Vagina (tissue), 2 donors: ENCODE measurements around the gene MT1HL1.

Source experiments
- POLR2A ChIP-seq, 2 donors: fragments of 450-650 bp; IDR thresholded peaks; one replicate each; pipeline ENCODE4 v1.6.1; 2017; ENCODE audit warnings: antibody characterized with exemption in 2 of 2, mild to moderate bottlenecking in 2 of 2, moderate library complexity in 2 of 2
- TF ChIP-seq, protein P1 (sequence below), 3 experiments: fragments of 450-650 bp in 2 of 3; fragments of 200-600 bp in 1 of 3; sonication (generic) in 1 of 3; IDR thresholded peaks; one replicate each; pipeline ENCODE4 v1.5.1; 2017 to 2019; ENCODE audit warnings: antibody characterized with exemption in 3 of 3, mild to moderate bottlenecking in 2 of 3, moderate library complexity in 2 of 3

DNA sequence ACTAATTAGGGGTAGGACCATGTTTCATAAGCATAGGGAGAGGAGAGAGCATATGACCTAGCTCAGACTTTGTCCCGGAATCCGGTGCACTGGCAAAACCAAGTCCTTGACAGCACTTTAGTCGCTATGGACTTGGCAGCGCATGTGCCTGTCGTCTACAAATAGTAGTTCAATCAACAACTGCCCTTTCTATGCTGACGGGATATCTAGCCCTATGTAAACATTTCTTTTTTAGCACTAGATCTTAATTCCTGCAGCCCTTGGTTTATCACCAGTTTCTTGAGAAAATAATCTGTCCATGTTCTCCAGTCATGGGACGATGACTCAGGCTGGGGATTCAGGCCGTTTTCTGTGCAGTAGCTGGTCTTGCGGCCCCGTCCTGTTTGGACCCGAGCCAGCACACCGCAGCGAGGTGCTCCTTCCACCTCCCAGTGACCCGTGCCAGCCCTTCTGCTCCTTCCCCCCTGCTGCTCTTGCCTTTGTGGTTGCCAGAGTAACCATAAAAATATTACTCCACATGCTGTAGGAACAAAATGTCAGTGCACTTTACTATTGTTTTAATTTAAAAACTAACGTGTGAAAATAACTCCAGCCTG lies 8.6 kb upstream of the MT1HL1 start:
- TF ChIP-seq, protein P1, sequence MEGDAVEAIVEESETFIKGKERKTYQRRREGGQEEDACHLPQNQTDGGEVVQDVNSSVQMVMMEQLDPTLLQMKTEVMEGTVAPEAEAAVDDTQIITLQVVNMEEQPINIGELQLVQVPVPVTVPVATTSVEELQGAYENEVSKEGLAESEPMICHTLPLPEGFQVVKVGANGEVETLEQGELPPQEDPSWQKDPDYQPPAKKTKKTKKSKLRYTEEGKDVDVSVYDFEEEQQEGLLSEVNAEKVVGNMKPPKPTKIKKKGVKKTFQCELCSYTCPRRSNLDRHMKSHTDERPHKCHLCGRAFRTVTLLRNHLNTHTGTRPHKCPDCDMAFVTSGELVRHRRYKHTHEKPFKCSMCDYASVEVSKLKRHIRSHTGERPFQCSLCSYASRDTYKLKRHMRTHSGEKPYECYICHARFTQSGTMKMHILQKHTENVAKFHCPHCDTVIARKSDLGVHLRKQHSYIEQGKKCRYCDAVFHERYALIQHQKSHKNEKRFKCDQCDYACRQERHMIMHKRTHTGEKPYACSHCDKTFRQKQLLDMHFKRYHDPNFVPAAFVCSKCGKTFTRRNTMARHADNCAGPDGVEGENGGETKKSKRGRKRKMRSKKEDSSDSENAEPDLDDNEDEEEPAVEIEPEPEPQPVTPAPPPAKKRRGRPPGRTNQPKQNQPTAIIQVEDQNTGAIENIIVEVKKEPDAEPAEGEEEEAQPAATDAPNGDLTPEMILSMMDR (IDR thresholded peaks at IDR 0.05): no peak
- TF ChIP-seq POLR2A (IDR thresholded peaks at IDR 0.05): no peak
